Parathyroid adenoma (tissue), 2 donors: ENCODE measurements around the gene TOMM70.

Experiments
- H2AFZ ChIP-seq: fragments of 300-600 bp; sonication (generic); one replicate; pipeline ENCODE4 v1.7.0; 2017; ENCODE audit warnings: antibody characterized with exemption, mild to moderate bottlenecking
- H3K27ac ChIP-seq: fragments of 300-600 bp; sonication (generic); one replicate; pipeline ENCODE4 v1.7.0; 2017
- H3K27me3 ChIP-seq: fragments of 300-600 bp; sonication (generic); one replicate; pipeline ENCODE4 v1.7.0; 2017; ENCODE audit warnings: low read length; ENCODE audit not compliant: control insufficient read depth, insufficient read depth
- H3K36me3 ChIP-seq: fragments of 300-600 bp; sonication (generic); one replicate; pipeline ENCODE4 v1.7.0; 2017; ENCODE audit warnings: low read length; ENCODE audit not compliant: control insufficient read depth, insufficient read depth
- H3K4me1 ChIP-seq: fragments of 300-600 bp; sonication (generic); one replicate; pipeline ENCODE4 v1.7.0; 2017; ENCODE audit warnings: control low read depth
- H3K4me2 ChIP-seq: fragments of 300-600 bp; sonication (generic); one replicate; pipeline ENCODE4 v1.7.0; 2017; ENCODE audit warnings: low read length
- H3K4me3 ChIP-seq: fragments of 300-600 bp; sonication (generic); one replicate; pipeline ENCODE4 v1.7.0; 2017; ENCODE audit warnings: low read depth, low read length
- H3K79me2 ChIP-seq: fragments of 300-600 bp; sonication (generic); one replicate; pipeline ENCODE4 v1.7.0; 2017; ENCODE audit warnings: control low read depth
- H3K9ac ChIP-seq: fragments of 300-600 bp; sonication (generic); one replicate; pipeline ENCODE4 v1.7.0; 2017; ENCODE audit warnings: mild to moderate bottlenecking
- H3K9me3 ChIP-seq: fragments of 300-600 bp; sonication (generic); one replicate; pipeline ENCODE4 v1.7.0; 2017; ENCODE audit warnings: low read length; ENCODE audit not compliant: control insufficient read depth
- TF ChIP-seq, protein P1 (sequence below): fragments of 300-600 bp; sonication (generic); IDR thresholded peaks from one replicate; pipeline ENCODE4 v1.7.0; 2017; ENCODE audit warnings: antibody characterized with exemption, mild to moderate bottlenecking
- donor health status: primary hyperparathyroidism.

The TOMM70 gene

DNA sequence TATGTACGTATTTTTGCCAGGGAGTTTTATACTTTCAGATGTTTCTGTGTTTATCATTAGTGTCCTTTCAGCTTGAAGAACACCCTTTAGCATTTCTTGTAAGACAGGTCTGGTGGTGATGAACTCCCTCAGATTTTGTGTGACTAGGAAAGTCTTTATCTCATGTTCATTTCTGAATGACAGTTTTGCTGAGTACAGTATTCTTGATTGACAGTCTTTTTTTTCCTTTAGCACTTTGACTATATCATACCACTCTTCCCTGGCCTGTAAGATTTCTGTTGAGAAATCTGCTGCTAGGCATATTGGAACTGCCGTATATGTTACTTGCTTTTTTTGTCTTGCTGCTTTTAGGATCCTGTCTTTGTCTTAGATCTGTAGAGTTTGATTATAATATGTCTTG, 6.3 kb upstream of the TOMM70 start:
- TF ChIP-seq, protein P1, sequence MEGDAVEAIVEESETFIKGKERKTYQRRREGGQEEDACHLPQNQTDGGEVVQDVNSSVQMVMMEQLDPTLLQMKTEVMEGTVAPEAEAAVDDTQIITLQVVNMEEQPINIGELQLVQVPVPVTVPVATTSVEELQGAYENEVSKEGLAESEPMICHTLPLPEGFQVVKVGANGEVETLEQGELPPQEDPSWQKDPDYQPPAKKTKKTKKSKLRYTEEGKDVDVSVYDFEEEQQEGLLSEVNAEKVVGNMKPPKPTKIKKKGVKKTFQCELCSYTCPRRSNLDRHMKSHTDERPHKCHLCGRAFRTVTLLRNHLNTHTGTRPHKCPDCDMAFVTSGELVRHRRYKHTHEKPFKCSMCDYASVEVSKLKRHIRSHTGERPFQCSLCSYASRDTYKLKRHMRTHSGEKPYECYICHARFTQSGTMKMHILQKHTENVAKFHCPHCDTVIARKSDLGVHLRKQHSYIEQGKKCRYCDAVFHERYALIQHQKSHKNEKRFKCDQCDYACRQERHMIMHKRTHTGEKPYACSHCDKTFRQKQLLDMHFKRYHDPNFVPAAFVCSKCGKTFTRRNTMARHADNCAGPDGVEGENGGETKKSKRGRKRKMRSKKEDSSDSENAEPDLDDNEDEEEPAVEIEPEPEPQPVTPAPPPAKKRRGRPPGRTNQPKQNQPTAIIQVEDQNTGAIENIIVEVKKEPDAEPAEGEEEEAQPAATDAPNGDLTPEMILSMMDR, result no peak
- Histone ChIP-seq H3K9me3 (no peaks in the 10 kb centered on the region), H3K27ac (no peak overlapping the region), H3K4me2 (no peak overlapping the region), H3K36me3 (no peaks in the 10 kb centered on the region), H3K4me3 (no peak overlapping the region), H3K4me1 (peaks cover 12% of the 10 kb centered on the region), H3K9ac (no peak overlapping the region), H3K79me2 (peaks cover 4% of the 10 kb centered on the region), H2AFZ (no peak overlapping the region), H3K27me3 (no peaks in the 10 kb centered on the region)

DNA sequence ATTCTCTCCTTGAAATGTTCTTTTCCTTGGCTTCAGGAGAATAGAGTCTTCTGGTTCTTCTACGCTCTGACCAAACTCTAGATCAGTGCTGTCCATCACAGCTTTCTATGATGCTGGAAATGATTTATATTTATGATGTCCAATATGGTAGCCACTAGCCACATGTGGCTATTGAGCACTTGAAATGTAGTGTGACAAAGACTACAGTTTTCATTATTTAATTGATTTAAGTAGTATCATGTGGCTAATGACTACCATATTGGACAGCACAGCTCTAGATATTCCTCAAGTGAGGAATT, 3.3 kb upstream of the TOMM70 start:
- Histone ChIP-seq H3K36me3 (no peaks in the 10 kb centered on the region), H3K27ac (no peak overlapping the region), H3K9ac (no peak overlapping the region), H2AFZ (no peak overlapping the region), H3K4me2 (no peak overlapping the region), H3K9me3 (no peaks in the 10 kb centered on the region), H3K4me3 (no peak overlapping the region), H3K27me3 (no peaks in the 10 kb centered on the region), H3K4me1 (peaks cover 12% of the 10 kb centered on the region), H3K79me2 (peaks cover 19% of the 10 kb centered on the region)
- TF ChIP-seq, protein P1, result no peak

- Histone ChIP-seq H3K79me2 (peaks cover 24% of the 10 kb centered on the region), H3K27me3 (no peaks in the 10 kb centered on the region), H3K4me1 (peaks cover 12% of the 10 kb centered on the region), H2AFZ (peak overlapping the region; percentile 95), H3K36me3 (no peaks in the 10 kb centered on the region), H3K27ac (no peak overlapping the region), H3K9ac (no peak overlapping the region), H3K9me3 (no peaks in the 10 kb centered on the region), H3K4me3 (no peak overlapping the region), H3K4me2 (no peak overlapping the region)
- TF ChIP-seq, protein P1, result no peak
These were observed 2.7 kb upstream of the TOMM70 start for GRCh38 chr3:100403362-100404249.

- Histone ChIP-seq H3K9ac (no peak overlapping the region), H3K9me3 (no peaks in the 10 kb centered on the region), H2AFZ (peak overlapping the region; percentile 95), H3K27me3 (no peaks in the 10 kb centered on the region), H3K79me2 (peaks cover 23% of the 10 kb centered on the region), H3K4me3 (no peak overlapping the region), H3K4me2 (peak overlapping the region; percentile 95), H3K27ac (no peak overlapping the region), H3K36me3 (no peaks in the 10 kb centered on the region), H3K4me1 (peaks cover 12% of the 10 kb centered on the region)
- TF ChIP-seq, protein P1, result no peak
These were observed 2.0 kb upstream of the TOMM70 start for GRCh38 chr3:100402891-100403290.

- H3K4me3 ChIP-seq, result peak overlapping the region; percentile 97
- TF ChIP-seq, protein P1, result no peak
- peak overlapping the region; percentile 95 for H3K4me2 ChIP-seq
- peak overlapping the region; percentile 95 for H2AFZ ChIP-seq
- H3K36me3 ChIP-seq, result no peaks in the 10 kb centered on the region
- H3K27me3 ChIP-seq, result no peaks in the 10 kb centered on the region
- peak overlapping the region; percentile 88 for H3K27ac ChIP-seq
- H3K9ac ChIP-seq, result peak overlapping the region; percentile 2
- no peaks in the 10 kb centered on the region for H3K9me3 ChIP-seq
- H3K4me1 ChIP-seq, result peaks cover 12% of the 10 kb centered on the region
- H3K79me2 ChIP-seq, result peaks cover 28% of the 10 kb centered on the region
These were observed 1.4 kb upstream of the TOMM70 start for GRCh38 chr3:100402256-100402655.
